K562 (cell line): ENCODE data around the gene PRELID3B. TPM values are rescaled to one million over a fixed set of nuclear protein-coding genes. Genes with fewer than 3 reads are reported as not detected.

Source experiments
- ATAC-seq: fragments of 200-7000 bp; cut with Tn5 transposase; 3 replicates; pipeline ENCODE4 v1.9.1; 2020; ENCODE audit warnings: moderate library complexity
- BruUV-seq: library from RNA; stranded (reverse); fragments of 400-500 nt; replicated peaks from 2 replicates; lab custom pipeline; 2021; lab: Mats Ljungman, UMichigan
- CTCF ChIA-PET: fragments of 300-600 bp; formaldehyde crosslinking; extraction: SDS; loops from one replicate; lab custom pipeline; 2021; ENCODE audit warnings: low intra/inter-chr PET ratio; lab: Yijun Ruan, JAX
- POLR2A ChIA-PET: fragments of 300-600, 350-650 bp; sonication (Branson Sonifier 250); formaldehyde crosslinking; extraction: SDS; loops from one replicate; lab custom pipeline; 2021; ENCODE audit warnings: antibody characterized with exemption, inconsistent platforms; lab: Yijun Ruan, JAX
- DNase-seq, 4 experiments: peaks; one replicate each; pipeline versions ENCODE4 v3.0.0 to v3.0.0-alpha.2; 2011 to 2018; ENCODE audit warnings: low spot score in 3 of 4, mixed read lengths in 3 of 4; ENCODE audit errors: extremely low read depth in 1 of 4
- FAIRE-seq: peaks from 2 replicates; lab custom pipeline; 2011; peaks lifted over from hg19 to GRCh38; lab: Jason Lieb, UNC
- H2AFZ ChIP-seq: 2 replicates; pipeline ENCODE4 v1.6.0; 2011; ENCODE audit warnings: low read depth, low read length, control low read depth, inconsistent platforms
- H3K27ac ChIP-seq: fragments of 200-600 bp; 3 replicates; pipeline ENCODE4 v1.8.0; 2011; ENCODE audit warnings: low read depth, mild to moderate bottlenecking, control low read depth, inconsistent platforms, low read length, moderate library complexity, mixed read lengths; ENCODE audit errors: extremely low read depth
- H3K27me3 ChIP-seq, 2 experiments: fragments of 300-600 bp in 1 of 2; 2 replicates in 1 of 2; 3 replicates in 1 of 2; pipeline versions ENCODE4 v1.6.0 to v1.8.0; 2011; ENCODE audit warnings: inconsistent platforms in 2 of 2, low read length in 2 of 2, mild to moderate bottlenecking in 1 of 2, mixed read lengths in 1 of 2, moderate library complexity in 1 of 2; ENCODE audit not compliant: control insufficient read depth in 2 of 2, insufficient read depth in 2 of 2
- H3K36me3 ChIP-seq: fragments of 300-600 bp; 3 replicates; pipeline ENCODE4 v1.8.0; 2011; ENCODE audit warnings: mild to moderate bottlenecking, low read length, inconsistent platforms; ENCODE audit not compliant: control insufficient read depth, insufficient read depth
- H3K4me1 ChIP-seq, 2 experiments: fragments of 200-600 bp in 1 of 2; replicated peaks in 1 of 2; 2 replicates in 1 of 2; 3 replicates in 1 of 2; pipeline versions ENCODE4 v1.5.1 to v1.8.0; 2011; ENCODE audit warnings: inconsistent platforms in 2 of 2, low read length in 2 of 2, mild to moderate bottlenecking in 1 of 2, mixed read lengths in 1 of 2, moderate library complexity in 1 of 2; ENCODE audit not compliant: control insufficient read depth in 2 of 2, insufficient read depth in 2 of 2
- H3K4me2 ChIP-seq: 2 replicates; pipeline ENCODE4 v1.6.1; 2011; ENCODE audit warnings: low read length, control low read depth, inconsistent platforms, mixed read lengths; ENCODE audit not compliant: insufficient read depth
- H3K4me3 ChIP-seq: fragments of 200-600 bp; sonication (generic), shearing (Covaris generic); 2 replicates; pipeline ENCODE4 v1.5.1; 2016; ENCODE audit warnings: control low read depth, inconsistent platforms
- H3K79me2 ChIP-seq: fragments of 200-600 bp; 3 replicates; pipeline ENCODE4 v1.8.0; 2011; ENCODE audit warnings: low read length, inconsistent platforms; ENCODE audit not compliant: control insufficient read depth, insufficient read depth
- H3K9ac ChIP-seq, 2 experiments: 2 replicates each; pipeline versions ENCODE4 v1.6.0 to v1.6.1; 2011; ENCODE audit warnings: low read depth in 2 of 2, low read length in 2 of 2, control low read depth in 1 of 2, inconsistent platforms in 1 of 2, mild to moderate bottlenecking in 1 of 2, mixed read lengths in 1 of 2; ENCODE audit not compliant: insufficient read depth in 1 of 2
- H3K9me1 ChIP-seq: one replicate; pipeline ENCODE4 v1.6.0; 2011; ENCODE audit warnings: inconsistent platforms, mild to moderate bottlenecking, low read length, moderate library complexity; ENCODE audit not compliant: control insufficient read depth, insufficient read depth
- H3K9me3 ChIP-seq: replicated peaks from 2 replicates; pipeline ENCODE4 v1.5.1; 2011; ENCODE audit warnings: low read depth, low read length, inconsistent platforms; ENCODE audit not compliant: control insufficient read depth, insufficient read depth
- H4K20me1 ChIP-seq: replicated peaks from 2 replicates; pipeline ENCODE4 v1.6.1; 2011; ENCODE audit warnings: low read length, inconsistent platforms, mixed read lengths; ENCODE audit not compliant: control insufficient read depth, insufficient read depth
- PML ChIP-seq: IDR thresholded peaks from 2 replicates; pipeline ENCODE4 v1.6.1; 2012; ENCODE audit warnings: low read length, inconsistent platforms
- POLR2G ChIP-seq: fragments of 200-400 bp; formaldehyde crosslinking; IDR thresholded peaks from 2 replicates; pipeline ENCODE4 v1.6.1; 2017; ENCODE audit warnings: low read depth, mild to moderate bottlenecking, antibody characterized with exemption, low read length, moderate library complexity
- TRIM28 ChIP-seq: fragments of 450-650 bp; IDR thresholded peaks from 2 replicates; pipeline ENCODE4 v1.6.1; 2017
- WGBS: fragments of 100-300 bp; shearing (Covaris generic); methylation state at CpG from one replicate; pipeline ENCODE4 v1.1.6; 2016; ENCODE audit warnings: low coverage, mixed read lengths; ENCODE audit not compliant: insufficient coverage; ENCODE audit errors: missing lambda C conversion rate; 5-methylcytosine and 5-hydroxymethylcytosine counted together
- in situ Hi-C: fragments of 300-500 bp; cut with MboI; formaldehyde crosslinking; loops from 4 replicates; pipeline ENCODE4 v1.15.0; 2018; ENCODE audit warnings: inconsistent platforms, mixed read lengths
- intact Hi-C: fragments of 100-400 bp; cut with micrococcal nuclease; formaldehyde crosslinking; loops from 2 replicates; pipeline ENCODE4 v1.14.2; 2022
- polyA plus RNA-seq, 8 experiments: library from polyadenylated mRNA; depleted of rRNA in 4 of 8; stranded (reverse) in 5 of 8; unstranded in 3 of 8; fragments of >200 nt; fragmentation: Nextera tagmentation in 2 of 8; fragmentation: Illumina TruSeq in 1 of 8; extraction: Ambion mirVana in 2 of 8; extraction: Trizol in 1 of 8; gene quantifications; 2 replicates each; pipeline versions ENCODE4 v1.2.1 to v1.2.3, GENCODE V29; 2011 to 2014; ENCODE audit warnings: inconsistent platforms in 1 of 8, missing spikeins in 1 of 8
- total RNA-seq, 7 experiments: library from RNA; depleted of rRNA in 6 of 7; stranded (reverse); fragments of >200 nt in 6 of 7; fragmentation: Illumina TruSeq in 2 of 7; extraction: Trizol in 2 of 7; gene quantifications; 2 replicates each; pipeline versions ENCODE4 v1.2.1 to v1.2.3, GENCODE V29; 2011 to 2021; ENCODE audit warnings: low replicate concordance in 1 of 7
- TF ChIP-seq, protein P1 (sequence below): fragments of 450-650 bp; conservative IDR thresholded peaks from 2 replicates; pipeline ENCODE4 v1.6.1; 2016; ENCODE audit warnings: missing genetic modification characterization, low read depth, mild to moderate bottlenecking, missing compliant biosample characterization, moderate library complexity
- TF ChIP-seq, protein P2 (sequence below): fragments of 250-450 bp; sonication (Bioruptor Pico); IDR thresholded peaks from 2 replicates; pipeline ENCODE4 v1.4.0; 2020; ENCODE audit warnings: mild to moderate bottlenecking

Gene PRELID3B
- total and polyA plus RNA-seq, 9 of the 15 experiments (the other 6 are each of a cell fraction or from before 2014, with no cell fraction given), result 77.0 to 186 (median 101) TPM

DNA sequence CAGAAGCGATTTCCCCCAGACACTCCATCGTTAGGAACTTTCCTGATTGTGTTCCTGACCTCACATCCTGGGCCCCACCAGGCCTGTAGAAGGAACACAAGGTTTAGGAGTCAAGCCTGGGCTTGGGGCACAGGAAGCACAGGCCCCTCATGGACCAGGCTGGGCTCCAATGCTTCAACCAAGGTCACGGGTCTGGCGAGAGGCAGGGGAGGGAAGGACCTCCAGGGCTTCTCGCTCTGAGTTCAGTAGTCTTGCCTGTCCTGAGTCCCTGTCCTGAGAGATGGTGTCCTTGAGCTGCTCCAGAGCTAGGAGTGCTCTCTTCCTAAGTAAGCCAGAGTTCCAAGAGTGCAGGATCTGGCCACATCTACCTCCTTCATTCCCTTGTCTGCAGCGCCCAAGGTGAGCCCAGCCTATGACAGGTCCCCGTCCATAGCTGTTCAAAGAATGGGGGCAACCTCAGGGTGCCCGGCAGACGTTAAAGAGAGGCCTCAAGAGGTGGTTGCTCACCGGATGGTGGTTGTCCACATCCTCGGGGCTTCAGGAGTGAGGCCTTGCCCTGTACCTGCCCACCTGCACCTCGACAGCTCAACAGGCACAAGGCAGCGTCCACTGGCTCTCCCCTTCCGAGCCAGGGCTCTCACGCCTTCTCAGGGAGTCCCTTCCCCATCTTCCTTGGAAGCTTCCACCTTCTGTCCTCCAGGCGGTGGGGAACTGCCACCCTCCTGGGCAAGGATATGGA lies 24.9 kb downstream of the PRELID3B start:
- 0 out of 2 replicates have a peak overlapping the region, but pooled peaks have one; percentile 35 for H3K4me2 ChIP-seq
- CTCF ChIA-PET, result no interaction called here
- no peaks in the 10 kb centered on the region for H3K27me3 ChIP-seq
- no peak overlapping the region for H3K4me3 ChIP-seq
- H3K27ac ChIP-seq, result peak overlapping the region; percentile 70
- POLR2A ChIA-PET, result interaction anchor here (0.6 to 3.1 kb wide), 5 partner anchors 9 to 216 kb away, joined by 3 to 25 read pairs (median 4); partner anchors contain the start of gene ATP5F1E
- FAIRE-seq (no peak), ATAC-seq (no peak), DNase-seq (no peak)
- no peaks in the 10 kb centered on the region for H3K9me1 ChIP-seq
- H3K36me3 ChIP-seq, result peaks cover 14% of the 10 kb centered on the region
- H4K20me1 ChIP-seq, result no peaks in the 10 kb centered on the region
- TF ChIP-seq, protein P1, sequence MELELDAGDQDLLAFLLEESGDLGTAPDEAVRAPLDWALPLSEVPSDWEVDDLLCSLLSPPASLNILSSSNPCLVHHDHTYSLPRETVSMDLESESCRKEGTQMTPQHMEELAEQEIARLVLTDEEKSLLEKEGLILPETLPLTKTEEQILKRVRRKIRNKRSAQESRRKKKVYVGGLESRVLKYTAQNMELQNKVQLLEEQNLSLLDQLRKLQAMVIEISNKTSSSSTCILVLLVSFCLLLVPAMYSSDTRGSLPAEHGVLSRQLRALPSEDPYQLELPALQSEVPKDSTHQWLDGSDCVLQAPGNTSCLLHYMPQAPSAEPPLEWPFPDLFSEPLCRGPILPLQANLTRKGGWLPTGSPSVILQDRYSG, result no peak
- TF ChIP-seq PML, result no peak
- TF ChIP-seq, protein P2, sequence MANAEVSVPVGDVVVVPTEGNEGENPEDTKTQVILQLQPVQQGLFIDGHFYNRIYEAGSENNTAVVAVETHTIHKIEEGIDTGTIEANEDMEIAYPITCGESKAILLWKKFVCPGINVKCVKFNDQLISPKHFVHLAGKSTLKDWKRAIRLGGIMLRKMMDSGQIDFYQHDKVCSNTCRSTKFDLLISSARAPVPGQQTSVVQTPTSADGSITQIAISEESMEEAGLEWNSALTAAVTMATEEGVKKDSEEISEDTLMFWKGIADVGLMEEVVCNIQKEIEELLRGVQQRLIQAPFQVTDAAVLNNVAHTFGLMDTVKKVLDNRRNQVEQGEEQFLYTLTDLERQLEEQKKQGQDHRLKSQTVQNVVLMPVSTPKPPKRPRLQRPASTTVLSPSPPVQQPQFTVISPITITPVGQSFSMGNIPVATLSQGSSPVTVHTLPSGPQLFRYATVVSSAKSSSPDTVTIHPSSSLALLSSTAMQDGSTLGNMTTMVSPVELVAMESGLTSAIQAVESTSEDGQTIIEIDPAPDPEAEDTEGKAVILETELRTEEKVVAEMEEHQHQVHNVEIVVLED (CRISPR knock-in tag), result no peak
- TF ChIP-seq TRIM28, result no peak
- 0 out of 2 replicates have a peak, but pooled peaks have one; percentile 31 for TF ChIP-seq POLR2G
- H3K79me2 ChIP-seq, result peaks cover 35% of the 10 kb centered on the region
- WGBS, result 82% methylated on average over 16 of the region's 16 CpGs
- H3K9me3 ChIP-seq, result no peaks in the 10 kb centered on the region
- BruUV-seq, result no TSS peak
- H3K4me1 ChIP-seq, result peaks cover 71 to 73% of the 10 kb centered on the region in 2 experiments
- in situ Hi-C loops (no loop called here), intact Hi-C loops (no loop called here)
- peak overlapping the region; percentile 38 to 81; a peak in 3 of 4 replicates for H3K9ac ChIP-seq
- peak overlapping the region; percentile 57; the same call in 1 of the 2 replicates for H2AFZ ChIP-seq
